Glomerular visceral epithelial cell (primary cell): ENCODE results near the gene CUL7.
"Not testable (repeated sequence)": the region's sequence is repeated elsewhere in the genome, so short reads cannot be mapped to it uniquely, and the experiment has no call there.

ENCODE experiments used
- DNase-seq: peaks from one replicate; pipeline ENCODE4 v3.0.0-alpha.2; 2016; ENCODE audit errors: extremely low spot score

Gene CUL7

DNA sequence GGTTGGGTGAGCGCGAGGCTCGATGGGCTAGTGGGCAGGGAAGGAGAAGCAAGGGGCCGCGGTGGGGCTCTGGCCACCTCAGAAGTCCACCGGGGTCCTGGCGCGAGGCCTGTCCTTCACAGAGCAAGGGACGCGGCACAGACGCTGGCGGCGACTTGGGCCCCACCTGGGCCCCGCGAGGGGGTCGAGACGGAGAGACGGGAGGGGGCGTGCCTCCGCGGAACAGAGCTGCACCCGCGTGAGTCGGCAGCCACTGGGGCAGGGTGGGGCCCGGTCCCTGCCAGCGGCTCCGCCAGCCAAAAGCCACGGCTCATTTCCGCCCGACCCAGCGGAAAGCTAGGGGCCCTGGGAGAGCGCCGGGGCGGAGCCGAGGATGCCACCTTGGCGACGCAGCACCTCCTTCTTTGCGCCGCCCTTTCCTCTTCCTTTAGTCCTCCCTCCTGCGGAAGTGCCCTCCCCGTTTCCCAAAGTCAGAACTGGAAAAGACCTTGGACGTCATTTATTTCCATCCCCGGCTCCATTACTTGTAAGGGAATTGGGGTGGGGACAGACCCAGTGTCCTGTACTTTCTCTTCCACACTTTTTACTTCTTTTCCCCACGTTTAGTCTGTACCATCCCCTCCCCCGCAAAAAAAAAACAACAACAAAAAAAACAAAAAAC is at the start of gene CUL7:
CUL7 (minus strand) TSS at position 307 of the 661 bp plus-strand sequence. CDS start 1,063 bp downstream, outside the sequence.
- peak; percentile 96 for DNase-seq

DNA sequence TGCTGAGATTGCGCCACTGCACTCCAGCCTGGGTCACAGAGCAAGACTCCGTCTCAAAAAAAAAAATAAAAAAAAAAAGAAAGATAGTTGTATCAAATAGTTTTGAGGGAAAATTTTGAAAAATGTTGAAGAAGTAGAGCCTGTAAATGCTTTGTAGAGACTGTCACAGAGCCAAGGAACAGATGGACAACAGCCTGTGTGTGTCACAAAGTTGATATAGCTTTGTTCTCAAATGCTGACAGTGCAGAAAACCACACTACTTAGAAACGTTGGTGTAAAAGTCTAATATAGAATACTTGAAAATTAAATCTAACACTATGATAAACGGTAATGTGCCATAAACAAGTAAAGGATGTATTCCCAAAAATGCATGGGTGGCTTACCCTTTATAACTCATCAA is 47.8 kb upstream of the CUL7 start:
- DNase-seq, result no peak

DNA sequence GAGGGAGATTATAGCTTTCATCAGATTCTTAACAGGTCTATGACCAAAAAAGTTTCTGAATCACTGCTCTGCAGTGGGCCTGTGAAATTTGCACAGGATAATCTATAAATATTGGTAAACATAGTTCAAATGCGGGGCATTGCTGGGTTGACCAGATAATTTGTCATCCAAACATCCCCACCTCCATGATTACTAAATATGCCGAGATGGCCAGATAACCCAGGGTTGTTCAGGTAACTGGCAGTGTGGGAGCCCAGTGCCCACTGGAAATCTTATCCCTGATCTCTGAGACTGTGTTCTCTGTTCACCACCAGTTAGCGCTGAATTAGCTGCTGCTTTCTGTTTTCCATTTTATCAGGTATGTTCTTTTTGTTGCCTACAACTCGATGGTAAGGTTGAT is 43.9 kb upstream of the CUL7 start:
- no peak for DNase-seq

DNA sequence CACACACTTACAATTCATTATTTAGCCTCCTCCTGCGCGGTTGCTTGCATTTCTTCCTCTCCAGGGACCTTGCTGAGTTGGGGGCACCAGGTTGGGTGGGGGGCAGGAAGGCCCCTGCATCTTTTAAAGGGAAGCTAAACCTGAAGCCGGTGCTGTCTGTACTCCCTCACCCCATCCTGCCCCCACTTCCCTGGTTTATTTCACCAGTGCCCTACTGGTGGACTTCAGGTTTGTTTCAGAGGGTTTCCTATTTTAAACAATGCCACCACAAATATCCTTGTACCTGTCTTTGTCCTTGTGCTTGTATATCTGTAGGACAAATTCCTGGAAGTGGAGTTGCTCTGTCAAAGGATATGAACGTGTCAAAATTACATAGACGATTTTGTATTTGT is 43.4 kb upstream of the CUL7 start:
- DNase-seq, result no peak

DNA sequence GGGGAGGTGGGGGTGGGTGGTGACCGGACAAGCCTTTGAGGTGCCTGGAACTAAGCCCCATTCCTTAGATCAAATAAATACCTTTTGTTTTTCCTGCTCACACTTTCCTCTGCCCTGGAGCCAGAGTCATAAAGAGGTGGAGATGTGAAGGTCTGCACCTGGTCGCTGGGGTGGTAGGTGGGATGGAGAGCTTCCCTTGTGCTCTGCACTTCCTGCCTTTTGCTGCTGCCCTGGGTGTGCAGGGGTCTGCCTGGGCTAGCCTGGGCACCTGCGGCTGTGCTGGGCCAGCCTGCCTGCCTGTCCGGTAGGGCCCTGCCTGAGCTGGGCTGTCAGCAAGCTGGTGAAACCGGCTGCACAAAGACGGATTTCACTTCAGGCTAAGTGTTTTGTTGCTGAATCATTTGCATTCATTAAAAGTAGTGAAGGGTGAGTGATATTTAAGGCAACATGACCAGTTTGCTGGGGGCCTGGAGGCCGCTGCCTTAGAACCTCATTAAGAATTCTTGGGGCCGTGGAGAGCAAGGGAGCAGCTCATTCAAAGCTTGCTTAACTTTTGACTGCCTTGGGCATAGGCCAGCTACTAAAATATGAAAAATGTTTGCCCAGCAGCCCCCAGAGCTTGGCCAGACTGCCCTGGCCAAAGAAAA is 42.9 kb upstream of the CUL7 start:
- DNase-seq, result peak; percentile 82

DNA sequence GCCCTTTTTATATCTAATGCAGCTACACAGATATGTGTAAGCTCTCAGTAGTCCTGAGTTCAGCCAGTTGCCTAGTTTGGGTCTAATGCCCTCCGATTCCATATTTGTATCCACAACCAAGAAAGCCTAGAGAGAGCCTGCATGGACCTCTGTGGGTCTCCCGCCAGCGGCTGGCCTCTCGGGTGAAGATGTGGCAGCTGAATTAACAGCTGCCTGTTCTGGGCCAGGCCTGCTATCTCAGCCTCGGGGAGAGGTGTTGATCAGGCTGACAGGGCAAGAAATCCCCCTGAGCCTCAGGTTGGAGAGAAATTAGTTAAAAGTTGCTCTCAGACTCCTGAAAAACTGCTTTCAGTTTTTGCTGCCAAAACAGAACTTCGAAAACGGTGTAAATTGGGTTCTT is 42.3 kb upstream of the CUL7 start:
- no peak for DNase-seq

DNA sequence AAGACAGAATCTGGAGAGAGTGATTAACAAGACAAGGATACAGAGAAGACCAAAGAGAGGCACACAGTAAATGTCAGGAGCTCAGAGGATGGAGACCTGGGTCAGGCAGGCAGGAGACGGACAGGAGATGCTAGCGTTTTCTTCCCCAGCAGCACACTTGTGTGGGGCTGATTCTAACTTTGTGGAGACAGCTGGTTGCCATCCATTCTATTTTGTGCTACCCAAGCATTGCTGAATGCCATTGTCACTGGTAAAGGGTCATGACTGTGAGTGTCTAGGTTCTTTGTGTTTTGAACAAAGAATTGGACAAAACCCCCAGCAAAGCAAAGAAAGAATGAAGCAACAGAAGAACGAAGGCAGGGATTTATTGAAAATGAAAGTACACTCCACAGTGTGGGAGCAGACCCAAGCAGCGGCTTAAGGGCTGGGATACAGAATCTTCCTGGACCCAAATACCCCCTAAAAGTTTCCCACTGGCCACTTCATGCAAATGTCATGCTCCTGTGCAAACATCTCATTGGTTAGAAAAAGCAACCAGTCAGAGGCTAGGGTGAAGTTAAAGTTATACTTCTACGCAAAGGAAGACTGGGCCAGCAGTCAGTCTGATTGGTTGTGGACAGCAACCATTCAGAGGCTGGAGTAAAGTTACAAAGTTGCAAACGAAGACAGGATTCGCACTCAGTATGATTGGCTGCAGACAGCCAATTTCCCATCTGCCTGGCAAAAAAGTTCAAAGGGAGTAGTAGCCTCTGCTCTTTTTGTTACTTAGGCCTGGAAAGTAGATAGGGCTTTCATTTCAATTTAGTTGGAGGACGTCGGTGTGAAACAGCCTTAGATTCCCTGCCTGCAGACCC is 40.0 kb upstream of the CUL7 start:
- peak; percentile 59 for DNase-seq

DNA sequence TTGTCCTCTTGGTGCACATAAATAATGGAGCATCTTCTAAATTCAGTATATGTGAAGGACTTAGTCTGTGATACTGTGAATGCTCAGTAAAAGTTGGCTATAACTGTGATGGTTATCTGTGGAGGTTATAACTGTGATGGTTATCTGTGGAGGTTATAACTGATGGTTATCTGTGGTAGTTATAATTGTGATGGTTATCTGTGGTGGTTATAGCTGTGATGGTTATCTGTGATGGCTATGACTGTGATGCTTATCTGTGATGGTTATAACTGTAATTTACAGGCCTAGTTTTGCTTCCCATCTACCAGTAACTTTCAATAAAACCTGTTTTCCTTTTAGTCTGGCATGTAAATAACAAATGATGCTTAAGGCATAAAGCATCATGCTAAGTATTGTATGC is 39.0 kb upstream of the CUL7 start:
- no peak for DNase-seq

DNA sequence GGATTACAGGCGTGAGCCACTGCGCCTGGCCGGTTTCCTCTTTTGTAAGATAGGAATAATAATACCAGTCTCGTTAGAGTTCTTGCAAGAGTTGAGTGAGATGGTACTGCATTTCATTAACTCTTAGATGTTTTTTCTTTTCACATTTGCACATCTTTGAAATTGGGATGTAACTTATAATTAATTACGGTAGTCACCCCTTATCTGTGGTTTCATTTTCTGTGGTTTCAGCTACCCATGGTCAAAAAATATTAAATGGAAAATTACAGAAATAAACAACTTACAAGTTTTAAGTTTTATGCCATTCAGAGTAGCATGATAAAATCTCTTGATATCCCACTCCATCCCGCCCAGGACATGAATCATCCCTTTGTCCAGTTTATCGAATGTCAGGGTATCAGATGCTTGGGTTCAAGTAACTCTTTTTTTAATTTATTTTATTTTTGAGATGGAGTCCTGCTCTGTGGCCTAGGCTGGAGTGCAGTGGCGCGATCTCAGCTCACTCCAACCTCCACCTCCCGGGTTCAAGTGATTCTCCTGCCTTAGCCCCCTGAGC is 37.9 kb upstream of the CUL7 start:
- DNase-seq, result no peak

DNA sequence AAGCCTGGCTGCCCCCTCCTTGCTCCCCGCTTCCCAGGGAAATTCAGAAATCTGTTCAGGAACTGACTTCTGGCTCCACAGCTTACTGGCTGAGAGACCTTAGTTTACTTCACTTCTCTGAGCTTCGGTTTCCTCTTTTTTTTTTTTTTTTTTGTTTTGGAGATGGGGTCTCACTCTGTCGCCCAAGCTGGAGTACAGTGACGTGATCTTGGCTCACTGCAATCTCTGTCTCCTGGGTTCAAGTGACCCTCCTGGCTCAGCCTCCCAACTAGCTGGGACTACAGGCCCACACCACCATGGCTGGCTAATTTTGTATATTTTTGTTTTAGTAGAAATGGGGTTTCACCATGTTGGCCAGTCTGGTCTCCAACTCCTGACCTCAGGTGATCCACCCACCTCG is 37.4 kb upstream of the CUL7 start:
- no peak for DNase-seq

DNA sequence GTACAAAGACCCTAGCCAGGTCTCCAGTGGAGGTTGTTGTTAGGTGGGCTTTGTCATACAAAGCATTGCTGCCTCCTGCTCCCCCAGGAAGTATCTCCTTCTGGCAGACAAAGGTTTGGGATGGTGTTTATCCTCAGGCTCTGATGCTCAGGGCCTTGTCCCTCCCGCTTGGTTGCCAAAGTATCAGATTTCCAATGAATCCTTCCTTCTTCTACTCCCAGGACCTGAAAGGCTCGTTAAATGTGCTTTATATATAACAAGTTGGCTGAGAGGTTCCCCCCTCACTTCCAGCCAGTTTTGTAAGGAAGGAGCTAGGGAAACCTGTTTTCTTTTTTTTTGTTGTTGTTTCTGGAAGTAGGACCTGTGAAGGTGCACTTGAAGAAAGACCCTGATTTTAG is 36.9 kb upstream of the CUL7 start:
- DNase-seq, result no peak

DNA sequence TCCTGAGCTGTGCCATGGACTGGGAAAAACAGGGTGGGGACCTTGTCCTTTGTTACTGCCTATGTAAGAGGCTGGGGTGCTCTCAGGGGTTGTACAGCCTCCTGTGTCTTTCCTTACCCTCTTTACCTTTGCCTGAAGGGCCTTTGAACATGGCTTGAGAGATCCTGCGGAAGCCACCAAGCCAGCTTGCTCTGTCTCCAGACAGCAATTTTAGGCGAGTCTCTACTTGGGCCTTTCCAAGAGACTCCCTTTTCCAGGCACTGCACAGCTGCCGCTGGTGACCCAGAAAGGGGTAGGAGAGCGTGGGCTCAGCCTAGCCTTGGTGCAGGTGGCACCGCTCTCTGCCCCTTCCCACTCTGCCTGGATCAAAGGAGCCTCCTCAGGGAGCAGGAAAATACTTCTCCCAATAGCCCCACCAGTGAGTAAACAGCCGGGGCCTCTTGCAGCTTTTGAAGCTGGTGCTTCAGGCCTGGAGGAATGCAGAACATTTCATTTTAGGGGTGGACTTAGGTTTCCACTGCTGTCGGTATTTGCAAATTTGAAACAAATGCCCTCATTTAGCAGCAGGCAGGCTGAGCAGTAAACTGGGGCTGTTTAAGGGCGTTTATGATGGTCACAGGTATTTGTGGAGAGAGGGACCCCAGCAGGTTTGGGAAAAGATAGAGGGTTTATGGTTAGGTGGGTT is 36.4 kb upstream of the CUL7 start:
- no peak for DNase-seq

DNA sequence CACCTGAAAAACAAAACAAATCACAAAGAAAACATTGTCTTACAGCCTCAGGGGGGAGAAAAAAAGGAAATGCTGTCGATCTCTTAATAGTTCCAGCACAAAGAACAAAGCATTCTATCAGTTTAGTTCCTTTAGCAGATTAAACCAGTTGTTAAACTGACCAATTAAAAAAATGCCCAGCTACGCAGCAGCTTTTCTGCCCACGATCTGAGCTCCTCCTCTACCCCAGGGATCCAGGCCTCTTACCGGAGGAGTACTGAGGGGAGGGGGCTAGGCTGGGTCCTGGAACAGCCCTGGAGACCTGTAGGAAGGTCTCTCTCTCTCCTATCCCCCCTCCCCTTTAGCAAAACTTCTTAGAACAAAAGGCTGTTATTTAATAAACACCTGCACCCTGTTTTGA is 35.8 kb upstream of the CUL7 start:
- no peak for DNase-seq

DNA sequence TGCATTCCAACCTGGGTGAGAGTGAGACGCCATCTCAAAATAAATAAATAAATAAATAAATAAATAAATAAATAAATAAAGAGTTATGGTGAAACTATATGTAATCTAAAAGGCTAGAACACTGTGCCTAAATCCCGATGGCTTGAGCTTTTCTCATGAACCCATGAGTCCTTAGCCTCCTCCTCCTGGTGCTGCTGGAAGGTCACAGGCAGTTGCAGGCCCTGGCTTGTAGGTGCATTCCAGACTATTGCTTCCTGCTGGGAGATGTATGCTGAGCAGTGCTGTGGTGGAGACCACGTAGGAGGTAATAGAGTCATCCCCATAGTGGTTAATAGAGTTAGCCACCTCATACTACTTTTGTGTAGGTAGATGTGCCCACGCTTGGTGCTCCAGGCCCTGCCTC is 35.0 kb upstream of the CUL7 start:
- DNase-seq, result peak; percentile 51

DNA sequence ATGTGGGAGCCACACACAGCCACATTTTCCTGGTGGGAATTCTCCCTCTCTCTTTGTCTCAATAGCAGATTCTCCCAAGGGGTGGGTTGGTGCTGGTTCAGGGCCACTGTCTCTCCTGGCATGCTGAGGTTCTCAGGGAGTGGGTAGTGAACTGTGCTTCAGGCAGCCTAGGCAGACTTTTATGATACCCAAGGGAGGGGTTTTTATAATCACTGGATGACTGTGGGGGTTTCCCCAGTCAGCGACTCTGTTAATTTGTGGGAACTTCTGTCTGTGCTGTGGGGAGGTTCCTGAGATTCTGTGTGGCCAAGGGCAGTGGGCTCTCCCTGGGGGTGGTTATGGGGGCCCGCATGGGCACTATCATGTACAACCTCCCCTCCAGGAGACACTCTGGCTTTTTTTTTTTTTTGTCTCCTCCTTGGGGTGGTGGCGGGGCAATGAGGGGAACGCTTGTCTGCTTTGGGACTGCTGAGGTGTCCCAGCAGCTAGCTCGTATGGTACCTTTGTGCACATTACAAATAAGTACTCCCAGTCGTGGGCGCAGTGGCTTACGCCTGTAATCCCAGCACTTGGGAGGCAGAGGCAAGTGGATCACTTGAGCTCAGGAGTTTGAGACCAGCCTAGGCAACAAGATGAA is 32.5 kb upstream of the CUL7 start:
- no peak for DNase-seq

DNA sequence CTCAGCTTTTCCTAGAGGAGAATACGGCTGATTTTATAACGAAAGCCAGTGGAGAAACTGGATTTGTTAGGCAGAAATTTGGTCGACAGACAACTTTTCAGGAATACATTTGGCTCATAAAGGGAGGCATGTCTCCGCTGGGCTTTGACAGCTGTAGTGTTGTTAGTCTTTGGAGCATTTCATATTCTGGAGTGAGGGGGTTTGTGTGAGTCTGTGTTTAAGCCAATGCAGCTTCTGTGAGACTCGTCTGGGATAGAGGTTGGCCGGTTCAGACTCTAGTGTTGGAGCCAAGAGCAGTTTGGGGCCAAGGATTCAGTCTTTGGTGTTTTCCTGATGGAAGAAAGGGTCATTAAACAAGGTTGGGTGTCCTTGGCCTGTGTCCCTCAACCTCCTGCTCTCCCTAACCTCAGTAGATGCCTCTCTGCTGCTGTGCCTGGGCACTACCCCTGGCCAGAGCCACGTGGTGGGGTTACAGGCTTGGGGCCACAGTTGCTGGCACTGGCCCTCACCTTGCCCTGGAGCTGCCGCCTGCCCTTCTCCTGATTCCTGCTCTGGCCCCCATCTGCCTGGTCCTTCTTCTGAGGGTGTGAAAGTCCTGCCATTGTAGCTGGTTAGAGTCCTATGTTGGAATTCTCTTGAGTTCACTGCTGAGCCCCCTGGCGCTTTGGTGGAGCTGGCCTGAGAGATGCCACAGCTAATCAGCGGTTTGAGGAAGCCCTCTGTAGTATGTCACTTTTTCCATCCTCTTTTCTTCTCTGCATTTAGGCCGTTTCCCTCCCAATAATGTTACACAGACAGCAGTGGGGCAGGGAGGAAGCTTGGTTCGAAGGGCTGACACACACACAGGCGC is 29.4 kb upstream of the CUL7 start:
- no peak for DNase-seq

DNA sequence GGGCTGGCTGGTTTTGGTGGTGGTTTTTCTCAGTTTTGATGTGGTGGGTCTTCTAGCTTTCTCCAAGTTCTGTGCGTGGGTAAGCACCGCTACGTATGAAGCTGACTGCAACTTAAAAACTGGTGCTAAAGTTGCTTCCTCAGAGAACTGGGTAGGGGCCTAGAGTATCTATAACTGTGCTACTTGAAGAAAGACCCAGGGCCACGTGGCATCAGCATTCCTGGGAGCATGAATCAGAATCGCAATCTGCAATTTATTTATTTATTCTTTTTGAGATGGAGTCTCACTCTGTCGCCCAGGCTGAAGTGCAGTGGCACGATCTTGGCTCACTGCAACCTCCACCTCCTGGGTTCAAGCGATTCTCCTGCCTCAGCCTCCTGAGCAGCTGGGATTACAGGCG is 28.3 kb upstream of the CUL7 start:
- DNase-seq, result not testable (repeated sequence)

DNA sequence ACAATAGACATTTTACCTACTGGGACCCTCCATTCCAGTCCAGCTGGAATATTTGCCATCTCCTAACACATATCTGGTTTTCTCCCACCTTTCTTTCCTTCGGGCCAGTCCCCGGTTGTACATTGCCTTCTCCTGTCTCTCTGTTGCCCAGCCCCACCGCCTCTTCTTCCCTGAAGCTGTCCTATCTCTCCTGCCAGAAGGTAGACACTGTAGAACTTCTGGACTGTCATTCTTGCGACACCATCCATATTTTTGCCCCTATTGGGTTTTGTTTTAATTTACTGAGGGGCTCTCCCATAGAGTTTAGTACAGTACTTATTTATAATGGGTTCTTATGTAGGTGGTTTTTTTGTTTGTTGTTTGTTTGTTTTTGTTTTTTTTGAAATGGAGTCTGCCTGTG is 27.4 kb upstream of the CUL7 start:
- DNase-seq, result no peak

DNA sequence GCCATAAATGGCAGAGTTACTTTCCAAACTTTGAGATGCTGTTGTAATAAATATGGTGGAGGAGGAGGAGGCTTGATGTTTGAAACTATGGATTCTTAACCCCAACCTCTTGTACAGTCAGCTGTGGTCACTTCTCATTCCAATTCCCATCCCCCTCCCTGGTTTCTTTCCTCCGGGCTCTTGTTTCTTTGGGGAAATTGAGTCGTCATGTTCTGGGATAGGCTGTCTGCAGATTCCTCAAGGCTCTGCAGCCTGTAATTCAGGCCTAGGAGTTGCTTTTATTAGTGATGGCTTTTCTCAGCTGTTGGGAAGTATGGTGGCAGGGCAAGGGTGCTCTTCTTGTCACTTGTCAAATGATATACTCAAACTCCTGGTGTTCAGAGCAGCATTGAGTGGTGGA is 25.0 kb upstream of the CUL7 start:
- DNase-seq, result no peak

DNA sequence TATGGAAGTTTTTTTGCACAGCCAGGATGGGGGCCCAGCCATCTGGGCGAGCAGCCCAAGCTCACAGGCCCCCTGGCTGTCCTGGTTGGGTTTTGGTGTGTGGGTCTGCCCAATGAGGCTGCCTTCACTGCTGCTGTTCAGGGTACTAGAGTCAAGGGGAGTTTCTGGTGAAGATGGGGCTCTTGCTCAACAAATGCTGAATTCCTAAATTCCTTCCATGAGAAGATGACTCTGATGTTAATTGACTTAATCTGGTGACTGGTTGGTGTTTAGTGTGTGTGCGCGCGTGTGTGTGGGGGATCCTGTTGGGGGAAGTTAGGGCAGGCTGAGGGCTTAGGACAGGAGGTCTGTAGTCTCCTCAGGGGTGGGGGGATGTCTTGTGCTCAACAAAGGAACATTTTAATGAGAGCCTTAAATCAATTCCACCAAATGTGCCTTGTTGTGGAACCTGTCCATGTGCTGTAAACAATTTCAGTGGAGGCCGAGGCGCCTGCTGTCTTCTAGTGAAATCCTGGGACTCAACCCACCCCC is 24.4 kb upstream of the CUL7 start:
- DNase-seq, result no peak
